K562 (cell line): ENCODE data around the gene GP1BA.

Experiments
- EZH2 ChIP-seq: IDR thresholded peaks from 2 replicates; pipeline ENCODE4 v1.6.1; 2012; ENCODE audit warnings: low read depth, mild to moderate bottlenecking, inconsistent platforms, low read length, borderline replicate concordance
- HIVEP1 ChIP-seq: fragments of 250-450 bp; sonication (Bioruptor Pico); IDR thresholded peaks from 2 replicates; pipeline ENCODE4 v1.4.0; 2020; ENCODE audit warnings: mild to moderate bottlenecking
- HNRNPK ChIP-seq: fragments of 200-400 bp; formaldehyde crosslinking; IDR thresholded peaks from one replicate; pipeline ENCODE4 v1.6.1; 2018; ENCODE audit warnings: mild to moderate bottlenecking, low read depth, low read length; ENCODE audit not compliant: poor library complexity, severe bottlenecking
- NFE2 ChIP-seq: IDR thresholded peaks from 2 replicates; pipeline ENCODE4 v1.6.1; 2014; ENCODE audit warnings: antibody characterized with exemption, low read depth
- SMARCC2 ChIP-seq: fragments of 450-650 bp; IDR thresholded peaks from 2 replicates; pipeline ENCODE4 v1.6.1; 2017; ENCODE audit warnings: antibody characterized with exemption, moderate library complexity, mild to moderate bottlenecking, low read depth
- TF ChIP-seq, protein P1 (sequence below), 3 experiments: IDR thresholded peaks in 2 of 3; conservative IDR thresholded peaks in 1 of 3; 2 replicates each; pipeline ENCODE4 v1.5.1; 2011 to 2012; ENCODE audit warnings: low read length in 3 of 3, mild to moderate bottlenecking in 3 of 3, control low read depth in 2 of 3, improper control_type of control experiment in 1 of 3, inconsistent platforms in 1 of 3, low read depth in 1 of 3, mixed read lengths in 1 of 3, moderate library complexity in 1 of 3; ENCODE audit not compliant: insufficient read depth in 2 of 3

DNA sequence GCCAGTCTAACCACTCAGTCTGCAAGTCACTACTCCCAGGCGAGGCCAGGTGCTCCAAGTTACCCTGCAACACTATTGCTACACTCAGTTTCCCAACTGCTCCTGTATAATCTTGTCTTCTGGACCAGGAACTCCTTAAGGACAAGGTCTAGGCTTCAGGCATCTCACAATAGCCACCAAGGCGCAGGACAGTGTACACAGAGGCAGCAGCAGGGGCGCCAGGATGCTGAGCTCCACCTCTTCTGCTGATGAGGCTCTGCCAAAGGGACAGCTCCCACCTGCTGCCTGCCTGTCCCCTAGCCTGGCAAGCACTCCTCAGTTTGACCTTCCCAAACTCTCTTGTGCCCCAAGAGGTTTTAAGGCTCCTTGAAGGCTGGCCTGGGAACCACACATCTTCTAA is 4.4 kb downstream of the GP1BA start:
- TF ChIP-seq, protein P1, sequence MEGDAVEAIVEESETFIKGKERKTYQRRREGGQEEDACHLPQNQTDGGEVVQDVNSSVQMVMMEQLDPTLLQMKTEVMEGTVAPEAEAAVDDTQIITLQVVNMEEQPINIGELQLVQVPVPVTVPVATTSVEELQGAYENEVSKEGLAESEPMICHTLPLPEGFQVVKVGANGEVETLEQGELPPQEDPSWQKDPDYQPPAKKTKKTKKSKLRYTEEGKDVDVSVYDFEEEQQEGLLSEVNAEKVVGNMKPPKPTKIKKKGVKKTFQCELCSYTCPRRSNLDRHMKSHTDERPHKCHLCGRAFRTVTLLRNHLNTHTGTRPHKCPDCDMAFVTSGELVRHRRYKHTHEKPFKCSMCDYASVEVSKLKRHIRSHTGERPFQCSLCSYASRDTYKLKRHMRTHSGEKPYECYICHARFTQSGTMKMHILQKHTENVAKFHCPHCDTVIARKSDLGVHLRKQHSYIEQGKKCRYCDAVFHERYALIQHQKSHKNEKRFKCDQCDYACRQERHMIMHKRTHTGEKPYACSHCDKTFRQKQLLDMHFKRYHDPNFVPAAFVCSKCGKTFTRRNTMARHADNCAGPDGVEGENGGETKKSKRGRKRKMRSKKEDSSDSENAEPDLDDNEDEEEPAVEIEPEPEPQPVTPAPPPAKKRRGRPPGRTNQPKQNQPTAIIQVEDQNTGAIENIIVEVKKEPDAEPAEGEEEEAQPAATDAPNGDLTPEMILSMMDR (IDR thresholded peaks at IDR 0.05 in 2 of 3, conservative IDR thresholded peaks at IDR 0.05 in 1 of 3; ENCODE audit: insufficient read depth in 2 of 3, low read depth in 1 of 3, low read length in 3 of 3) = no peak
- TF ChIP-seq HNRNPK (no peak), NFE2 (no peak), SMARCC2 (no peak), EZH2 (no peak), HIVEP1 (CRISPR knock-in tag) (no peak)
